Renal cortex interstitium (tissue), 11 donors: ENCODE measurements around the gene FAM120B. TPM values are rescaled to one million over a fixed set of nuclear protein-coding genes. Genes with fewer than 3 reads are reported as not detected.

Experiments
- DNase-seq, 11 donors: peaks; one replicate each; pipeline ENCODE4 v3.0.0-alpha.2; 2013; ENCODE audit warnings: low read depth in 9 of 11, low spot score in 4 of 11; ENCODE audit errors: extremely low read depth in 1 of 11
- polyA plus RNA-seq, 3 donors: library from polyadenylated mRNA; unstranded; fragments of 120-200 nt; gene quantifications; one replicate each; pipeline ENCODE4 v1.2.1, GENCODE V29; 2013; ENCODE audit not compliant: insufficient read length in 3 of 3

Gene FAM120B
- polyA plus RNA-seq, 3 donors: 36.9 to 37.8 (median 37.3) TPM

GRCh38 chr6:170292407-170293158 is 14.0 kb upstream of the FAM120B start:
- DNase-seq: no peak

- no peak for DNase-seq
Observed at GRCh38 chr6:170293341-170294231, 13.0 kb upstream of the FAM120B start.

GRCh38 chr6:170294298-170294730 is 12.2 kb upstream of the FAM120B start:
- no peak for DNase-seq

- no peak for DNase-seq
Observed at GRCh38 chr6:170294813-170295509, 11.6 kb upstream of the FAM120B start.

GRCh38 chr6:170295510-170296422 is 10.8 kb upstream of the FAM120B start:
- no peak for DNase-seq

GRCh38 chr6:170296423-170296745 is 10.2 kb upstream of the FAM120B start:
- no peak for DNase-seq

- DNase-seq: no peak
Observed at GRCh38 chr6:170296746-170297575, 9.6 kb upstream of the FAM120B start.

- DNase-seq: no peak
Observed at GRCh38 chr6:170297576-170298330, 8.8 kb upstream of the FAM120B start.

- DNase-seq: no peak
Observed at GRCh38 chr6:170298688-170299087, 7.9 kb upstream of the FAM120B start.

GRCh38 chr6:170301184-170301583 is 5.4 kb upstream of the FAM120B start:
- DNase-seq: no peak

- no peak for DNase-seq
Observed at GRCh38 chr6:170305805-170306323, 694 bp upstream of the FAM120B start.

- DNase-seq: no peak
Observed at GRCh38 chr6:170307080-170307545, 555 bp downstream of the FAM120B start.

- no peak for DNase-seq
Observed at GRCh38 chr6:170308761-170309160, 2.2 kb downstream of the FAM120B start.

GRCh38 chr6:170311696-170312095 is 5.1 kb downstream of the FAM120B start:
- no peak for DNase-seq

- no peak for DNase-seq
Observed at GRCh38 chr6:170312876-170313275, 6.3 kb downstream of the FAM120B start.

GRCh38 chr6:170313716-170314295 is 7.2 kb downstream of the FAM120B start:
- DNase-seq: no peak

GRCh38 chr6:170314983-170315382 is 8.4 kb downstream of the FAM120B start:
- DNase-seq: no peak
